ENCODE data around the gene PCDHA1.

Gene PCDHA1

DNA sequence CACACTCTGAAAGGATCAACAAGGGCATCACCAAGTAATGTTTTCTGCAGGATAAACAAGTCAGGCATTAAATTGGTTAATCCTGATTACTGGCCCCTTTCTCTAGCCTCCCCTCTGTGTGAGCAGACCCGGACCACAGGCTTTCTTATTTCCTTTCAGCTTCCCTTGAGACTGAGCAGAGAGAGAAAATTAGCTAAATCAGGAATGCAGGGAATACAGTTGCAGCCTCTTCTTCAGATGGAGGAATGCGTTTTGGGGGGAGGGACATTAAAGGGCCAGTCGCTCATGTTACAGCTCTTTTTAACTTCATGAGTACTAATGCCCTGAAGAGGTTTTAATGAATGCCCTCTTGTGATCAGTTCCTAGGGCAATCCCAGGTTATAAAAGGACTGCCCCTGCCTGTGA is 200.2 kb downstream of the PCDHA1 start:
- no peak for DNase-seq (ENCODE audit: low read depth in 2 of 2, low spot score in 1 of 2)

DNA sequence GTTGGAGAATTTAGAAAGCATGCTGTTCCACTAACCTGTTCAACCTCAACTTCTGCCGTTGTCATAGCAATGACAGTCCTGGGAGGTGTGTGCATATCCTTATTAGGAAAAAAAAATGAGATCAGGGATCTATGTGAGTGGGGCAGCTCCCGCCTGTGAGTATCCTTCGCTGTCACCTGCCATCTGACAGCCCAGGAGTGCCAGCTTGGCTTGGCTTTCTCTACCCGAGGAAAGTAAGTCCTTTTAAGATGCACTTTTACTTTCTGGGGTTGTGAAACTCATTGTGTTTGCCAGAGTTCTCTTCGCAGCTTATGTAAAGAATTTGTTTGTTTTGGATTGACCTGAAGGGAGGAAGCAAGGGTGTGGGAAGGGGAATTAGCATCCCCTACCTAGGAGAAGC is 202.2 kb downstream of the PCDHA1 start:
- no peak for DNase-seq (ENCODE audit: low read depth in 2 of 2, low spot score in 1 of 2)

DNA sequence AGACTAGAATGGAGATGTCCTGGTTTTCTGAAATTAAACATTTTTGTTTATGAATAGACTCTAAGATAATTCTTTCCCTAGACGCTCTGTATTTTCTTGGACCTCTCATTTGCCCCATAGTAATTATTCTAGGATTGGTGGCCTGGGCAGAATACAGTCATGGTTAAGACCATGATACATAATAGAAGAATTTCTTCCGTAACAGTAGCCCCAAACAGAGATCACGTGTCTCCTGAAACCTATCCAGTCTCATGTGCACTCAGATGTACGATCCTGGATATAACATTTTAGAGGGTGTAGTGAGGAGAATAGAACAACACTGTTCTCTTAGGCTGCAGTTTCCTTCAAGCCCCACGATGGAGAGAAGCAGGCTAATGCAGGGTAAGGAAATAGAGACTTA is 202.7 kb downstream of the PCDHA1 start:
- no peak for DNase-seq (ENCODE audit: low read depth in 2 of 2, low spot score in 1 of 2)

DNA sequence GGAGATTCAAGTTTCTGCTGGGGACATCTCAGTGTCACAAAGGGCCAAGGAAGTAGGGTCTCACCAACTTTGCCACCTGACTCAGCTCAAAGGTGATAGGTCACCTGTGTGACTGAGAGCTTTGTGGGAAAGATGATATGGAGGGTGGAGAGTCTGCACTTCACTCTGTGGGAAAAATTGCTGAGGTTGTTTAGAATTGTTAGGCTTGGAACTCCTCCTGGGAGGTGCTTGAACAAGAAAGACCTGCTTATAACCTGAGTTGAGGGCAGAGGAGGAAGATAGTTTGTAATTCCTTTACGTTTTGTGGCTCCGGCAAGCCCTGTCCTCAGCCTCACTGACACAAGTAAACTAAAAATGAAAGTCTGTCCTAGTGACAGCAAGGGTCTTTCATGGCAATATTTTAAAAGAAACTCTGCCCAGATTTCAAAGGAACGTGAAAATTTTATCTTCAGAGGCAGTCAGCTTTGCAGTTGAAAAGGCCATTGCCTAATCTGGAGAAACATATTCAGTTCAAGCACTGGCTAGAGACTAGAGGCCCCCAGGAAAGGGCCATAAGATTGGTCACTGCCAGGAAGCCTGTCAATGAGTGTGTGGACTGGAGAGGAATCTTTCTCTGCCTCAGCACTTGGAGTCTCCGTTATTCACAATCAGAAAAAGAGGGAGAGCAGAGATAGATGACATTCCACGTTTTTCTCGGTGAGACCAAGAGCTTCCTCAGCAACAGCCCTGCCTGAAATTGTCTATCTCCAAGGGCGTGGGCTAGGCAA is 203.5 kb downstream of the PCDHA1 start:
- DNase-seq (ENCODE audit: low read depth in 2 of 2, low spot score in 1 of 2) = no peak

DNA sequence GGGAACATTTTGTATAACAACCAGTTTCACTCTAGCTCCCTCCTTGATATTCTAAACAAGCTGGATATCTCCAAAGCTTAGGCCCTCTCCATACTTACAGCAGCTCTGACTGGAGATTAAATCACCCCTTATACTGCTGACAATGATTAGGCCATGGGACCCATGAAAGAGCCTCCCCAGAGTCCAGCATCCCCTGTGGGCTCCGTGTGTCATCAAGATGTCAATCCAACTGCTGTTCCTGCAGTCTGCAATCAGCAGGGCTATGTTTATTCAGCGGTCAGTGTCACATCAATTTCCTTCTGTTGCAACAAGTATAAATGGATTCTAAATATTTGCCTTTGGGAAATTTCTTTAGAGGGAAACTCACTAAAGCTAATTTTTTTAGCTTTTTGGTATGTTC is 206.9 kb downstream of the PCDHA1 start:
- DNase-seq (ENCODE audit: low read depth in 2 of 2, low spot score in 1 of 2) = no peak

DNA sequence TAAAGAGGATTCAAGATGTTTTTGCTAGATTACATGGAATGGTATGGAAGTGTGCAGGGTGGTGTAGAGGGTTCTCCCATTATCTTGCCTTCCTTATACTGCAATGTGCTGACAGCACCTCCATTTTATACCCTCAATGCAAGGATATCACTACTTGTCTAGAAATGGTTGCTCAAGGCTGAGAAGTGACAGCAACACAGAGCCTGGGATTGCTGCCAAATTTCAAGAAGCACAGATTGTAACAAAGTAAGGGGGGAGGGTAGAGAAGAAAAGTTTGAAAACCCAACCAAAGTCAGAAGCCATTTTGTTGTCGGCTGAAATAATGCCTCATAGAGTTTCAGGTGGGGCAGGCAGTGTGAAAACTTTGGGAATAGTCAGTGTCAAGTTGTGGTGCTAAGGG is 210.1 kb downstream of the PCDHA1 start:
- no peak for DNase-seq (ENCODE audit: low read depth in 2 of 2, low spot score in 1 of 2)

DNA sequence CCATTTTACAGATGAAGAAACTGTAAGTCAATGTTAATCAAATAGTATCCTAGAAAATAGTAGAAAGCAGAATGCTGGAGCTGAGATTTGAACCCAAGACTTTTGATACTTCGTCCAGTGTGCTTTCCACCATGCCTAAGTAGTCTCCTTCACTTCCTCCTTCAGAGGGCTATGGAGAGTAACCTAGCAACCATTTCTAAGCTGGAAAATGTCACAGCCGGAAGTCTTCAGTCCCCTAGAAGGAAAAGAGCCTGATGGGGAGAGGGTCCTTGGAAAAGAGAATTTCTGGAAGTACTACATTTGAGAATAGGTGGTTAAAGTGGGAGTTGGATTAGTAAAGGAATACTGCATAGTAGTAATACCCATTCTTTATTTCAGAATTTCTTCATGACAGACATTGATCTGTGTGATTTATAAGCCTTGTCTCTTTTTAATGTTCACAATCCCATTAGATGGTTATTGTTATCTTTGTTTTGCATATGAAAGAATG is 213.0 kb downstream of the PCDHA1 start:
- no peak for DNase-seq (ENCODE audit: low read depth in 2 of 2, low spot score in 1 of 2)

DNA sequence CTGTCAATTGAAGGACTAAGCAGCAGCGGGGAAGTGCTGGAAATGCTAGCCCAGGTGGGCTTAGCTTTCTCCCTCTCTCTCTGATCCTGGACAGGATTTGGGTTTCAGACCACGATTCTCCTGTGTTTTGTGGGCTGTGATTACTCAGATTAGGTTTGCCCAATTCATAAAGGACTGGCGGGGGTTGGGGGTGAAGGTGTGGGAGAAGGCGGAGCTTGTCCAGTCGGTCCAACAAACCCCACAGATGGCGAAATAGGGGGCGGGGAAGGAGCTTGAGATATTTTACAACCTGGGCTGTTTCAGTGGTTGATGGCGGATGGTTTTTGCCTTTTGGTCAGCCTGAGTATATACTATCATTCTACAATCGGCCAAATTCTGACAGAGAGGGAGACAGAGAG is 215.5 kb downstream of the PCDHA1 start:
- no peak for DNase-seq (ENCODE audit: low read depth in 2 of 2, low spot score in 1 of 2)

DNA sequence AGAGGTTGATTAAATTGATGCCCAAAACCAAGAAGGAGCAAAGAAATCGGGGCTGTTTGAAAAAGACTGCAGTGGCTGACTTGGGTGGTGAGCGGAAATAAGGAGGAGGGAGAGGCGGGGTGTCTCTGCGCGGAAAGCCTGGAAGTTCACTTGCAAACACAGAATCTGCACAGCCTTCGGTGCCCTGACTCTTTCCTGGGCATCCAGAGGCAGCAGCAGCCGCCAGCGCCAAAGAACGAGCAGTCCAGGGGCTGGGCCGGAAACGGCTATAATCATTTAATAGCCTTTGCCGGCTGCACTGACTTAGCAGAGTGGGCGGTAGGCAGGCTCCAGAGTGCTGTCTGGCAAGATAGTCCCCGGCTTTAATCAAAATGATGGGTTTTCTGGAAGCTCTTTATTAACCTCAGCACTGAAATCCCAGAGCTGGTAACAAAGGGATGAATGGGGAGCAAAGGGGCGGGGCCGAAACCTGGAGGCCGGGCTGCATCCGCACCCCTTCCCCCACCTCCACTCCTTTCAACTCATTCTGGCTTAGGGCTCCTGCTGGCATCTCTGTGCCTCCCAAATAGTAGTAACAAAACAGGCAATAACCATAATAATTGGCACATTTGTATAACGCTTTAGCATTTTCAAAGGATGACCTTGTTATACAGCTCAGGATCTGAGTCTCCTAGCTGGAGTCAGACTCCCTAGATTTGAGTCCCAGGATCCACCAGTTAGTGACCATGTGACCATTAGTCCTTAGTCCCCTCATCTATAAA is 216.1 kb downstream of the PCDHA1 start:
- DNase-seq (ENCODE audit: low read depth in 2 of 2, low spot score in 1 of 2) = no peak

DNA sequence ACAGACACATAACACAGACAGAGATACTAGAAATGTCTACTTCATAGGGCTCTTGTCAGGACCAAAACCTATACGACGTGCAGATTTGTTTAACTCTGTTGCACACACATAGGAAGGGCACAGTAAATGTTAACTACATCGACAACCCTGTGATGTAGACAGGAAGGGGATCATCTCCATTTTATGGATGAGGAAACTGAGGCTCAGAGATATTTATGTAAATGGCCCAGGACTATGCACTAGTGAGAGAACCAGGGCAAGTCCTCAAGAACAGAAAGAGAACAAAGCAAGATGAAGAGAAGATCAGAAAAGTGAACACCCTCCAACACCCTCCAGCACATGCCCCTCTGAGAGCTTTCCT is 216.6 kb downstream of the PCDHA1 start:
- DNase-seq (ENCODE audit: low read depth in 2 of 2, low spot score in 1 of 2) = no peak

DNA sequence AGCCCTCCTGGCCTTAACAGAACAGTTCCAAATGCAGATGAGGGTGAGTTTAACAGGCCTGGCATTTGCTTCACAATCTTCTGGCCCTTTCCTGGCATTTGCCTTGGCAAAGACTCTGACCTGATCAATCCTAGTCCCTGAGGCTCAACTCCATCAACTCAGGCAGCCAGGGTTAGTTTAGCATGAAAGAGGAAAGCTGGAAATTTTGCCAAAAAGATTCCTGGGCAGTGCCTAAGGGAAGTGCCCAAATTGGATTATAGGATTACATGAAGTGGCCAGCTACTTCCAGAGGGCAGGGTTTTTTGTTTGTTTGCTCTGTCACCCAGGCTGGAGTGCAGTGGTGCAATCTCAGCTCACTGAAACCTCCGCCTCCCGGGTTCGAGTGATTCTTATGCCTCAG is 217.1 kb downstream of the PCDHA1 start:
- no peak for DNase-seq (ENCODE audit: low read depth in 2 of 2, low spot score in 1 of 2)

DNA sequence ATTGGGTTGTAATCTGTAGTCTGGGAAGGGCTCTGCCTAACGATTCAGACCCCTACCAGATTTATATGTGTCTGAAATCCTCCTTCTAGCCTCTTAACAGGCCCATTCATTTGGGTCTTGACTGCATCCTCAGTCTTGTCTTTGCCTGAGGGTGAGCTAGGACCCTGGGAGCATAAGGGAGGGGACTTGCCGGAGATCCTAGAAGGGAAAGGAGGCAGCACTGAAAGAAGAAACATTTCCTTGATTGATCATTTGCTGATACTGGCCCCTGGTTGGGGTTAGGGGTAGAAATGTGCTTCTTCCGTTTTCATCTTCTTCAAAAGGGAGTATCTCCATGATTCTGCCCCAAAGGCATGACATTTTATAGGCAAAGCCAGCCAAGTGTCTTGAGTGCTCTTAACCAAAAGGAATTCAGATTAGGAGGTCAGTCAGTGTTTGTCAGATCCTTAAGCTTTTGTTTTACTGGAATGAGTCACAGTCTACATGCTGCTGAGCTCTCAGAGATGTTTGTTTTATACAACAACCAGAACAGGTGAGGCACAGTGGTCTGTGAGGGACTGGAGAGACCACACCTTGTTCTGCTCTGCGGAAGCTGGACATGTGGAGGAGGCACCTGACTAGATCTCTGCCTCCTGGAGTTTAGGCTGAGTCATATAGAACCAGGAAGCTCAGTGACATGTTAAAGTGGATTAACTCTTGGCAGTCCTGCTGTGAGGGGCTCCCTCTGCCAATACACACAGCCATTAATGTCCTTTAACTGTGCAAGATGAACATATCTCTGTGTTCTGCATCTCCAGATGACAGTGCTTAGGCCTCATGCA is 218.1 kb downstream of the PCDHA1 start:
- DNase-seq (ENCODE audit: low read depth in 2 of 2, low spot score in 1 of 2) = no peak

DNA sequence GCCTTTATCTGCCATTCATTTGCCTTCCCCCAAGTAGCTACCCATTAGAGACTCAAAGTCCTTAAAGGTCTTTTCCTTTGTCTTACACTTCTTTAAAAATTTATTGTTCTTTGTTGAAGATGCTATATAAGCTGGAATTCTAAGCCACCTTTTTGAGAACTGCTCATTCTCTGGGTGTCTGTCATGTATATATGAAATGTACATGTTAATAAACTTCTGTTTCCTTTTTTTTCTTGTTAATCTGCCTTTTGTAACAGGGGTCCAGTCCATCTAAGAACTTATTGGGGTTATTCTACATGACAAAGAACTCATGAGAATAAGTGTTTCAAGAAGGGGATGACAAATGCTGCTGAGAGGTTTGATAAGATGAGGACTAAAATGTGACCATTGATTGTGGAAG is 221.9 kb downstream of the PCDHA1 start:
- DNase-seq (ENCODE audit: low read depth in 2 of 2, low spot score in 1 of 2) = no peak

DNA sequence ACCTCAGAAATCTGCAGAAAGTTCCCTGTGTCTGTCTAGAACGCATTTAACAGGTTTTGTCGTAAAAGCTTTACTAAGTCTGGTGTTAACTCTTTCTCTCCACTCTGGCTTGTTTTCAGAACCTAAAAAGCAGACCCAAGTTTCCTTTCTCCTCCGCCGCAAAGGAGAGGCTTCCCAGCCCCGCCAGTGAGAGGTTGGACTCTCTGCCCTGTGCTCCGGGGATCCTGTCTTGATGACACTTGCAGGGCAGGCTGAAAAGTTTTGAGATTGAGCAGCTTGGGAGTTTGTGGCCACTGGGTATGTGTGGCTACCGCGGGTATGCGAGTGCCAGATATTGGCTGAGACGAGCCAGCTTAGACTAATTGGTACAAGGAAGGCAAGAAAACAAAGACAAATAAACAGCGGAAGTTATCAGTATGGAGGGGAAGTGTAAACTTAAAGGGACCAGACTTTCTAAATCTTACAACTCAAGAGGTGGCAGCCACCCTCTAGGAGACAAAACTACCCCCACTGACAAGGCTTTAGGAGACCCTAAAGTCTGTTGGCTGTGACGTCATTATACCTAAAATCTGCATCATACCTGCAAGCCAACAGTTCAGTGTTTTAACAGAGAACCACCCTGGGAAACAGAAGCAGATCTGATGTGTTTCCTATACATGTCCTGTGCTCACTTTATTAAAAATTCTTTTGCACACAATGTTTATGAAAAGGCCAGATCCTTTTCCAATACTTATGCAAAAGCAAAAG is 224.3 kb downstream of the PCDHA1 start:
- no peak for DNase-seq (ENCODE audit: low read depth in 2 of 2, low spot score in 1 of 2)

DNA sequence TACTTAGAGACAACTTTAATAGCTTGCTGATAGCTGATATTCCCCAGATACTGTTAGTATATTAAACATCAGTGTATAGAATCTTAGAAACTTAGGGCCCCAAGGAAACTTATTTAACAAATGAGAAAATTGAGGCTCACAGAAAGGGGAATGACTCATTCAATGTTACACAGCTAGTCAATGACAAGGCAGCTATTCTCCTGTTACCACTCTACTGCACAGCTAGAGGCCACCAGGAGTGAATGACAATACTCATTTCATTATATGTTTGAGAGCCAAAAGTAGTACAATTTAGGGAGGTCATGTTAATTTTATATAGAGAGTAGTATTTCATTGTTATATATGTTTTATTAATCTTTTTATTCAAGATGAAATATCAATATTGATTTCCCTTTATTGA is 232.0 kb downstream of the PCDHA1 start:
- no peak for DNase-seq (ENCODE audit: low read depth in 2 of 2, low spot score in 1 of 2)

DNA sequence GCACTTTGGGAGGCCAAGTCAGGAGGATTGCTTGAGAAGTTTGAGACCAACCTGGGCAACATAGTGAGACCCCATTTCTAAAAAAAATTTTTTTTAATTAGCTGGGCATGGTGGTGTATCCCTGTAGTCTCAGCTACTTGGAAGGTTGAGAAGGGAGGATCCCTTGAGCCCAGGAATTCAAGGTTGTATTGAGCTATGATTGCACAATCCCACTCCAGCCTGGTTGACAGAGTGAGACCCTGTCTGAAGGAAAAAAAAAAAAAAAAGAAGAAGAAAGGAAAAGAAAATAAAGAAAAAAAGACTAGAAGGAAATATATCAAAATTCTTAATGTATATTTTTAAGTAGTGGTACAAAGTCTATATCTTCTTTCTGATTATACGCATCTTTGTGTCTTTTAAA is 236.4 kb downstream of the PCDHA1 start:
- no peak for DNase-seq (ENCODE audit: low read depth in 2 of 2, low spot score in 1 of 2)

DNA sequence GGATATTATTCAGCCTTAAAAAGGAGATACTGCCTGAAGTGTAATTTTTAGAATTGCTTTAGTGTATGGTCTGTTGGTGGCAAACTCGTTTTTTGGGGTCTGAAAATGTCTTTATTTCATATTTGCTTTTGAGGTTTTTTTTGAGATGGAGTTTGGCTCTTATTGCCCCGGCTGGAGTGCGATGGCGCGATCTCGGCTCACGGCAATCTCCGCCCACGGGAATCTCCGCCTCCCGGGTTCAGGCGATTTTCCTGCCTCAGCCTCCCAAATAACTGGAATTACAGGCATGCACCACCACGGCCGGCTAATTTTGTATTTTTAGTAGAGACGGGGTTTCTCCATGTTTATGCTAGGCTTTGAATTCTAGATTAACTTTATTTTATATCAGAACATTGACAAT is 245.1 kb downstream of the PCDHA1 start:
- no peak for DNase-seq (ENCODE audit: low read depth in 2 of 2, low spot score in 1 of 2)

DNA sequence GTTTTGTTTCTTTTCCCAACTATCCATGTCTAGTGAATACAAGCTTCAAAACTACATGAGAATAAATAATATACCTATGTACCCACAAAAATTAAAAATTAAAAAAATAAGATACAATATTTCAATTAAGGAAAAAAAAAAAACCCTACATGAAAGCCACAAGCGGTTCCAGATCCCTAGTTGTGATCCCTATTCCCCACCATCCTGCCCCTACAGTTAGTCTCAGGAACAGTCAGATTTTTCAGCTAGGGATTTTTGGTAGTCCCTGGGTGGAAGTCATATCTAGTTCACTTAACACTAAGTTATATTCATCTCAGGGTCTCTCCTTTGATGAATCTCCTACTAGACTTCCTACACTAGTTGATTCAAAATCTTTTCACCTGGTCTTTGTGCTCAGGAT is 246.7 kb downstream of the PCDHA1 start:
- no peak for DNase-seq (ENCODE audit: low read depth in 2 of 2, low spot score in 1 of 2)

DNA sequence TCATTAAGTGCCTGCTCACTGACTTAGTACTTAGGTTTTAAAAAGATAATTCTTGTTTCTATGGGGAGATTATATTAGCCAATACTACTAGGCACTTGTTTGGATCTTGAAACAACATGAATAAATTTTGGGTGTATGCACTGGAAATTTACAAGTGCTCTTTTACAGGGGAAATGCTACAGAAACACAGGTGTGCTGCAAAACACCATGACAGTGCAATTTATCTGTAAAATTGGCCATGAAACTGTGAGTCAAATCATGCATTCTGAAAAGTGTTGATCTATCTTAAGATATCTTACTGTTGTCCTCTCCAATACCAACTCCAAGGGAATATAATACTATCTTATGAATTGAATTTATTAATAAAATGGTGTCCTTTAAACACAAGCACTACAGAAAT is 253.1 kb downstream of the PCDHA1 start:
- DNase-seq (ENCODE audit: low read depth in 2 of 2, low spot score in 1 of 2) = no peak

DNA sequence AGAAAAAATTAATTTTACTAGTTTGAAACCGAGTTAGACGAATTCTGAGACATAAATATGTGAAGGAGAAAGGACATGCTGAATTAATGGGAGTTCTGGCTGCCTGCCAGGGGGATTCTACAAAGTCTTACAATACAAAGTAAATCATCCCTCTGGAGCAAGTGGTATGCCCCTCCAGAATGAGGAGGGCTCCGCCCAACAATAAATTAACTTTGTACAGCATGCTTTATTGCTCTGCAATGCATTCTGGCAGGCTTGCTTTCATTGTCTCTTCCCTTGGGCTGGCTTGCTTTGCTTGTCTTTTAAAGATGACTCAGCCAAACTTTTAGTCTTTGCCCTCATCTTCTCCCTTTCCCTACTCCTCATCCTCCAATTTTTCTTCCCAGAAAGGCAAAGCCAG is 253.6 kb downstream of the PCDHA1 start:
- DNase-seq (ENCODE audit: low read depth in 2 of 2, low spot score in 1 of 2) = no peak

DNA sequence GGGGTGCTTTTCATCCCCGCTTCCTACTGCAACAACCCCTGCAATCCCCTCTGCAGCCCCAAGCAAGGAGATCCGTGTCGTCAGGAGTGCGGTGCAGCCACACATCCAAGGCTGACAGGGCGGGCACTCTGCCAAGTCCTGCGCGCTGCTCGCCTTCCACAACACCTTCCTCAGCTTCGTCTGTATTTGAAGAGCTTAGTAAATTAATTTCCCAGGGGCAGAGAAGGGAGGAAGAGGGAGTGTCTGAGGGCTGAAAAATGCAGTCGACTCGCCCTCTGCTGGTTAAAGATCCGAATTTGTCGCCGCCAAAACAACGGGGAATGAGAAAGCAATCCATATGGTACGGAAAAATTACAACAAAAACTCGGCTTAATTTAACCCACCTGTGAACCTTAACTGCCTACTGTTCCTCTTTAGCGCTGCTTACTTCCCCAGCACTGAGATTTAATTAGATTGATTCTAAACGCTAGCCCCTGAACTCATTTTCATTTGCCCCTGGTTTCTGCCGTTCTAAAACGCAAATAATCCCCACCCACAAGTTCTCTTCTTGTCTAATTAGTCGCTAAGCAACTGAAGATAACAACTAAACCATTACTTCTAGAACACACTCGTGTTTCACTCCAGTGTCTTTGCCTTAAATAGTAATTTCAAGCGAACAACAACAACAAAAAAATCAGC is 254.3 kb downstream of the PCDHA1 start:
- DNase-seq (ENCODE audit: low read depth in 2 of 2, low spot score in 1 of 2) = no peak

Measured in stimulated activated CD8-positive, alpha-beta memory T cell treated with anti-CD3 and anti-CD28 coated beads, Interleukin-4, amount 100 ng/mL, for 1 hour (primary cell).